Measurements from ENCODE around the gene NLRC4. TPM values are rescaled to one million over a fixed set of nuclear protein-coding genes. Genes with fewer than 3 reads are reported as not detected.

Gene NLRC4
- total RNA-seq, 4 donors from 2014 or later: 0.31 to 2.2 (median 1.3) TPM

GRCh38 chr2:32260376-32260775 is 4.3 kb downstream of the NLRC4 start:
- Histone ChIP-seq H3K4me3 (no peak overlapping the region), H3K4me1 (no peaks in the 10 kb centered on the region)
- WGBS, 2 donors (ENCODE audit: low coverage in 1 of 2): 78 to 100% methylated on average over 2 of the region's 2 CpGs

DNA sequence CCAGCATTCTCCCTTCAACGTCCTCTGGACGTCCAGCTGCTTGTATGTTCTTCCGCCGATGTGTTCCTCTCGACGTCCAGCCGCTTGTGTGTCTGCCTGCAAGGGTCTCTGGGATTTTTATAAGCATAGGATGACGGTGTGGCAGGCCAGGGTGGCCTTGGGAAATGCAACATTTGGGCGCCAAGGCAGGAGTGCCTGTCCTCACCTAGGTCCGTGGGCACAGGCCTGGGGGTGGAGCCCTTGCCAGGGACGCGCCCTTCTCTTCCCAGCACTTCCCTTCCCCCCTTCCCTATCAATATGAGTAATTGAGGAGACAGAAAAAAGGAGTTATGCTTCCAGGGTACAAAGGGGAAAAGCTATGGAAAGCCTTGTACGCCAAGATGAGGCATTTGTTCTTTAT is 6.4 kb downstream of the NLRC4 start:
- H3K9me3 ChIP-seq: no peaks in the 10 kb centered on the region
- no peak for ATAC-seq
- no peak for TF ChIP-seq CTCF (IDR thresholded peaks at IDR 0.05)
- no peak for TF ChIP-seq EP300 (IDR thresholded peaks at IDR 0.05)
- no peak for TF ChIP-seq POLR2AphosphoS5 (IDR thresholded peaks at IDR 0.05)
- no peak for TF ChIP-seq POLR2A (IDR thresholded peaks at IDR 0.05)
- 72 to 75% methylated on average over 6 to 7 of the region's 13 CpGs for WGBS, 2 donors (ENCODE audit: low coverage in 1 of 2)
- H3K27ac ChIP-seq: no peak overlapping the region
- no peaks in the 10 kb centered on the region for H3K27me3 ChIP-seq
- H3K4me1 ChIP-seq: no peaks in the 10 kb centered on the region
- H3K4me3 ChIP-seq: no peak overlapping the region
- no peaks in the 10 kb centered on the region for H3K36me3 ChIP-seq

More at GRCh38 chr2:32260376-32260775, 4.3 kb downstream of the NLRC4 start:
- Histone ChIP-seq H3K9me3 (no peaks in the 10 kb centered on the region), H3K27ac (no peak overlapping the region), H3K36me3 (no peaks in the 10 kb centered on the region), H3K27me3 (no peaks in the 10 kb centered on the region)
- ATAC-seq: no peak
- TF ChIP-seq POLR2AphosphoS5 (IDR thresholded peaks at IDR 0.05) (no peak), CTCF (IDR thresholded peaks at IDR 0.05) (no peak), POLR2A (IDR thresholded peaks at IDR 0.05) (no peak)

DNA sequence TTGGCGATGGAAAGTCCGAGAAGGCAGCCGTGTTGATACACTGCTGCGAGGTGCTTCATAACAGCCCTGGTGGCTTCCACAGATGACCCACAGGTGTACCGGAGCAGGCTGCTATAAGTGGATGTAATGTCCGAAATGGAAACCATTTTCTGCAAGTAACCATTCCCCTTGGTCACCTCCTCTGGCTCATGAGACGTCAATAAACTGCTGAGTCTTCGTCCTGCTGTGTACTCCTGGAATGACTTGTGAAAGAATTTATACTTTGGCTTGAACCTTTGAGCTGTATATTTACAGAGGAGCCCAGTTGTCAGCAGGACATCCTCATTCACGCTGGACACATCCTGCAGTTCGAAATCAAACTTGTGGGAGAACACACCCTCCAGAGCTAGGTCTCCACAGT is 14.4 kb downstream of the NLRC4 start:
- H3K27ac ChIP-seq: no peak overlapping the region

GRCh38 chr2:32249731-32250236 is 14.9 kb downstream of the NLRC4 start:
- no peaks in the 10 kb centered on the region for H3K4me1 ChIP-seq
- no peaks in the 10 kb centered on the region for H3K36me3 ChIP-seq
- 40 to 84% methylated on average over 1 to 2 of the region's 2 CpGs for WGBS, 2 donors (ENCODE audit: low coverage in 1 of 2)
- H3K27ac ChIP-seq: no peak overlapping the region
- TF ChIP-seq POLR2AphosphoS5 (IDR thresholded peaks at IDR 0.05): no peak
- no peak for TF ChIP-seq CTCF (IDR thresholded peaks at IDR 0.05)
- no peak for TF ChIP-seq POLR2A (IDR thresholded peaks at IDR 0.05)
- TF ChIP-seq EP300 (IDR thresholded peaks at IDR 0.05): no peak
- H3K4me3 ChIP-seq: no peak overlapping the region
- ATAC-seq: no peak
- no peaks in the 10 kb centered on the region for H3K27me3 ChIP-seq
- H3K9me3 ChIP-seq: no peaks in the 10 kb centered on the region

More for the DNA sequence above, 14.4 kb downstream of the NLRC4 start:
- TF ChIP-seq POLR2A (IDR thresholded peaks at IDR 0.05) (no peak), EP300 (IDR thresholded peaks at IDR 0.05) (no peak), CTCF (IDR thresholded peaks at IDR 0.05) (no peak), POLR2AphosphoS5 (IDR thresholded peaks at IDR 0.05) (no peak)
- no peaks in the 10 kb centered on the region for H3K4me1 ChIP-seq
- no peaks in the 10 kb centered on the region for H3K27me3 ChIP-seq
- H3K36me3 ChIP-seq: no peaks in the 10 kb centered on the region
- no peaks in the 10 kb centered on the region for H3K9me3 ChIP-seq
- no peak for ATAC-seq
- no peak overlapping the region for H3K4me3 ChIP-seq
- 85% methylated on average over 5 to 6 of the region's 10 CpGs for WGBS, 2 donors (ENCODE audit: low coverage in 1 of 2)

- WGBS, 2 donors (ENCODE audit: low coverage in 1 of 2): 100% methylated on average over 1 of the region's 3 CpGs; no CpG with 5 or more reads in 1 of the 2 donors
- Histone ChIP-seq H3K4me1 (no peaks in the 10 kb centered on the region), H3K27ac (no peak overlapping the region), H3K27me3 (no peaks in the 10 kb centered on the region), H3K9me3 (no peaks in the 10 kb centered on the region), H3K4me3 (no peak overlapping the region), H3K36me3 (no peaks in the 10 kb centered on the region)
- TF ChIP-seq POLR2A (IDR thresholded peaks at IDR 0.05) (no peak), POLR2AphosphoS5 (IDR thresholded peaks at IDR 0.05) (no peak), CTCF (IDR thresholded peaks at IDR 0.05) (no peak), EP300 (IDR thresholded peaks at IDR 0.05) (no peak)
- ATAC-seq: no peak
These were observed 16.4 kb downstream of the NLRC4 start for GRCh38 chr2:32248299-32248698.
